Endothelial cell of umbilical vein (primary cell): ENCODE results near the gene MOG. TPM values are rescaled to one million over a fixed set of nuclear protein-coding genes. Genes with fewer than 3 reads are reported as not detected.
A peak's percentile ranks its signal among the peaks of the same experiment; 100 is the strongest.

Experiments used
- BruUV-seq: library from RNA; stranded (reverse); fragments of 400-500 nt; replicated peaks from 2 replicates; lab custom pipeline; 2021; lab: Mats Ljungman, UMichigan
- CTCF ChIA-PET: fragments of 300-600, 350-600 bp; sonication (Branson Sonifier 250); formaldehyde crosslinking; loops from one replicate; lab custom pipeline; 2021; ENCODE audit warnings: antibody characterized with exemption, inconsistent platforms; lab: Charles Lee
- POLR2A ChIA-PET: fragments of 300-600, 350-600 bp; sonication (Branson Sonifier 250); formaldehyde crosslinking; loops from one replicate; lab custom pipeline; 2021; ENCODE audit warnings: antibody characterized with exemption, inconsistent platforms; lab: Charles Lee
- DNase-seq: peaks from one replicate; pipeline ENCODE4 v3.0.0-alpha.2; 2011; ENCODE audit warnings: low read depth, low spot score
- FAIRE-seq: peaks from 2 replicates; lab custom pipeline; 2011; peaks lifted over from hg19 to GRCh38; lab: Jason Lieb, UNC
- H2AFZ ChIP-seq: 2 replicates; pipeline ENCODE4 v1.6.0; 2012; ENCODE audit warnings: low read depth, low read length, control low read depth, inconsistent platforms
- H3K27ac ChIP-seq: 2 replicates; pipeline ENCODE4 v1.5.1; 2011; ENCODE audit warnings: low read depth, mild to moderate bottlenecking, control low read depth, low read length, moderate library complexity; ENCODE audit not compliant: insufficient read depth
- H3K27me3 ChIP-seq, 2 experiments: 2 replicates each; pipeline versions ENCODE4 v1.6.0 to v1.6.1; 2011; ENCODE audit warnings: low read length in 2 of 2, mixed read lengths in 1 of 2; ENCODE audit not compliant: control insufficient read depth in 2 of 2, insufficient read depth in 2 of 2
- H3K36me3 ChIP-seq, 2 experiments: 2 replicates in 1 of 2; 3 replicates in 1 of 2; pipeline ENCODE4 v1.5.1; 2011; ENCODE audit warnings: low read length in 2 of 2, mild to moderate bottlenecking in 1 of 2, moderate library complexity in 1 of 2; ENCODE audit not compliant: control insufficient read depth in 2 of 2, insufficient read depth in 2 of 2; ENCODE audit errors: extremely low read depth in 1 of 2
- H3K4me1 ChIP-seq: 3 replicates; pipeline ENCODE4 v1.5.1; 2011; ENCODE audit warnings: mild to moderate bottlenecking, low read length; ENCODE audit not compliant: control insufficient read depth, insufficient read depth; ENCODE audit errors: extremely low read depth
- H3K4me2 ChIP-seq: 2 replicates; pipeline ENCODE4 v1.6.1; 2011; ENCODE audit warnings: low read length, control low read depth, mixed read lengths; ENCODE audit not compliant: insufficient read depth
- H3K4me3 ChIP-seq, 3 experiments: fragments of 200-600 bp in 1 of 3; sonication (generic), shearing (Covaris generic) in 1 of 3; replicated peaks in 1 of 3; 2 replicates each; pipeline ENCODE4 v1.5.1; 2011 to 2016; ENCODE audit warnings: control low read depth in 3 of 3, low read length in 3 of 3, mild to moderate bottlenecking in 2 of 3, inconsistent platforms in 1 of 3, low read depth in 1 of 3, moderate library complexity in 1 of 3; ENCODE audit not compliant: insufficient read depth in 1 of 3
- H3K79me2 ChIP-seq: 2 replicates; pipeline ENCODE4 v1.6.0; 2012; ENCODE audit warnings: low read length, inconsistent platforms; ENCODE audit not compliant: control insufficient read depth, insufficient read depth
- H3K9ac ChIP-seq: replicated peaks from 2 replicates; pipeline ENCODE3; 2011; ENCODE audit warnings: low read length, control low read depth; ENCODE audit not compliant: insufficient read depth; ENCODE audit errors: extremely low read depth
- H3K9me1 ChIP-seq: replicated peaks from 3 replicates; pipeline ENCODE4 v1.6.0; 2011; ENCODE audit warnings: mild to moderate bottlenecking, low read length; ENCODE audit not compliant: control insufficient read depth, insufficient read depth; ENCODE audit errors: extremely low read depth
- H3K9me3 ChIP-seq: replicated peaks from 2 replicates; pipeline ENCODE4 v1.5.1; 2012; ENCODE audit warnings: low read length, inconsistent platforms; ENCODE audit not compliant: control insufficient read depth, insufficient read depth
- H4K20me1 ChIP-seq: replicated peaks from 2 replicates; pipeline ENCODE3; 2011; ENCODE audit warnings: mild to moderate bottlenecking, low read length; ENCODE audit not compliant: control insufficient read depth, insufficient read depth; ENCODE audit errors: extremely low read depth
- CTCF ChIP-seq, 2 donors: IDR thresholded peaks; 1 replicate in 1 of 2; 2 replicates in 1 of 2; pipeline ENCODE4 v1.5.1; 2011; ENCODE audit warnings: low read length in 2 of 2, mild to moderate bottlenecking in 2 of 2, moderate library complexity in 2 of 2, control low read depth in 1 of 2, inconsistent platforms in 1 of 2, low read depth in 1 of 2; ENCODE audit not compliant: insufficient read depth in 1 of 2; ENCODE audit errors: extremely low read depth in 1 of 2
- EZH2 ChIP-seq: IDR thresholded peaks from 2 replicates; pipeline ENCODE4 v1.6.1; 2012; ENCODE audit warnings: borderline replicate concordance, low read depth, mild to moderate bottlenecking, moderate library complexity, low read length, inconsistent platforms; ENCODE audit not compliant: severe bottlenecking
- GATA2 ChIP-seq: IDR thresholded peaks from 2 replicates; pipeline ENCODE4 v1.7.0; 2011; ENCODE audit warnings: low read depth, mild to moderate bottlenecking, moderate library complexity, mixed read lengths, low read length; ENCODE audit not compliant: insufficient read length, insufficient read depth
- JUN ChIP-seq: IDR thresholded peaks from 2 replicates; pipeline ENCODE4 v1.6.1; 2011; ENCODE audit warnings: borderline replicate concordance, low read depth; ENCODE audit not compliant: insufficient read length, insufficient read depth
- MAX ChIP-seq: IDR thresholded peaks from 2 replicates; pipeline ENCODE4 v1.6.1; 2011; ENCODE audit not compliant: insufficient read depth, insufficient read length
- POLR2A ChIP-seq: IDR thresholded peaks from 2 replicates; pipeline ENCODE4 v1.6.1; 2012; ENCODE audit warnings: low read depth, mild to moderate bottlenecking, control low read depth, low read length
- POLR2AphosphoS5 ChIP-seq: IDR thresholded peaks from 2 replicates; pipeline ENCODE4 v1.6.1; 2012; ENCODE audit warnings: low read depth, mild to moderate bottlenecking, control low read depth, low read length, moderate library complexity; ENCODE audit not compliant: insufficient read depth
- dilution Hi-C: fragments of 300-500 bp; cut with MboI; formaldehyde crosslinking; loops from one replicate; pipeline ENCODE4 v1.15.0; 2019; ENCODE audit warnings: low sequenced_read_pairs; ENCODE audit not compliant: extremely low pct_ligation_motif_present
- intact Hi-C: fragments of 100-400 bp; cut with micrococcal nuclease; formaldehyde crosslinking; loops from one replicate; pipeline ENCODE4 v1.10.0; 2022
- polyA plus RNA-seq, 4 experiments: library from polyadenylated mRNA; depleted of rRNA in 3 of 4; stranded (reverse) in 3 of 4; unstranded in 1 of 4; fragments of >200 nt; gene quantifications; 2 replicates each; pipeline versions ENCODE4 v1.2.1 to v1.2.3, GENCODE V29; 2011 to 2012; ENCODE audit warnings: missing spikeins in 1 of 4
- total RNA-seq: library from RNA; stranded (reverse); gene quantifications from 2 replicates; pipeline ENCODE4 v1.2.3, GENCODE V29; 2021

Gene MOG
- total and polyA plus RNA-seq, 2 donors (not counting 3 experiments of a cell fraction or from before 2014, with no cell fraction given) = not detected

- H3K4me1 ChIP-seq = no peaks in the 10 kb centered on the region
- FAIRE-seq (peak; percentile 84), DNase-seq (peak; percentile 39)
- H3K27ac ChIP-seq = no peak overlapping the region
- H2AFZ ChIP-seq = no peak overlapping the region
- no peak overlapping the region for H3K4me3 ChIP-seq
- TF ChIP-seq POLR2AphosphoS5 (no peak), CTCF (IDR thresholded peaks at IDR 0.05; ENCODE audit: extremely low read depth in 1 of 2, insufficient read depth in 1 of 2, low read depth in 1 of 2, low read length in 2 of 2) (peak; percentile 36 to 40), MAX (no peak), EZH2 (no peak), POLR2A (no peak), GATA2 (no peak), JUN (no peak)
- H3K27me3 ChIP-seq = peaks cover 7 to 8% of the 10 kb centered on the region in 2 experiments
- no peaks in the 10 kb centered on the region for H3K79me2 ChIP-seq
- H3K9ac ChIP-seq = no peak overlapping the region
- H3K9me1 ChIP-seq = no peaks in the 10 kb centered on the region
- no peaks in the 10 kb centered on the region for H3K36me3 ChIP-seq
- H3K4me2 ChIP-seq = no peak overlapping the region
- POLR2A ChIA-PET = no interaction called here
- no peaks in the 10 kb centered on the region for H3K9me3 ChIP-seq
- no TSS peak for BruUV-seq
- no peaks in the 10 kb centered on the region for H4K20me1 ChIP-seq
- intact Hi-C loops = loop anchor here (1.0 to 2.0 kb wide), 2 partner anchors 33 to 130 kb away; no protein-coding TSS in a partner anchor
- CTCF ChIA-PET = interaction anchor here (0.6 to 2.1 kb wide), 3 partner anchors 100 to 426 kb away, joined by 3 to 14 read pairs (median 3); no protein-coding TSS in a partner anchor
- dilution Hi-C loops = no loop called here
Measured at GRCh38 chr6:29705389-29706231, 48.7 kb downstream of the MOG start.
